GM13977 (cell line): ENCODE data around the gene RAB36.
A peak's percentile ranks its signal among the peaks of the same experiment; 100 is the strongest.

Experiments
- DNase-seq: peaks from one replicate; pipeline ENCODE4 v3.0.0; 2012; ENCODE audit warnings: low spot score
- in situ Hi-C: fragments of 300-500 bp; cut with MboI; formaldehyde crosslinking; loops from one replicate; pipeline ENCODE4 v1.12.0; 2022; ENCODE audit warnings: low sequenced_read_pairs, low pct_unique_long_range_greater_than_20kb, mixed read lengths, inconsistent platforms; ENCODE audit not compliant: unreplicated experiment
- TF ChIP-seq, protein P1 (sequence below): IDR thresholded peaks from 2 replicates; pipeline ENCODE4 v1.5.1; 2012; ENCODE audit warnings: mild to moderate bottlenecking, control low read depth; ENCODE audit not compliant: insufficient read depth; ENCODE audit errors: extremely low read depth, missing control alignments

RAB36 gene

DNA sequence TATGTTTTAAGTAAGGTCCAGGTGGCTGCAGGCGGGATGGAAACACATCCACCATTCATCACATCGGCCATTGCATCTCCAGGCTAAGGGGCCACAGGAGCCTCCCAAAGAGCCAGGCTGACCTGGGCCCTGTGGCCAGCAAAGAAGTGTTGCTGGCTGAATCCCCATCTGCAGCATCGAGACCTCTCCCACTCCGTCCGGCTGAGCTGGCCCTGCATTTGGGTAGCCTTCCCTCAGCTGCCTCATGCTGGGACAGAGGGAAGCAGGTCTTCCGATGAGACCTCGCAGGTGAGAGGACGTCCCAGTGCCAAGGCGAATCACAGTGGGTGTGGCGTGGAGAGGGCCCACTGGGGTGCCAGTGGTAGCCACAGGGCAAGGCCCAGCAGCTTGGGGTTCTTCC, 28.0 kb upstream of the RAB36 start:
- in situ Hi-C loops, result no loop called here
- TF ChIP-seq, protein P1, sequence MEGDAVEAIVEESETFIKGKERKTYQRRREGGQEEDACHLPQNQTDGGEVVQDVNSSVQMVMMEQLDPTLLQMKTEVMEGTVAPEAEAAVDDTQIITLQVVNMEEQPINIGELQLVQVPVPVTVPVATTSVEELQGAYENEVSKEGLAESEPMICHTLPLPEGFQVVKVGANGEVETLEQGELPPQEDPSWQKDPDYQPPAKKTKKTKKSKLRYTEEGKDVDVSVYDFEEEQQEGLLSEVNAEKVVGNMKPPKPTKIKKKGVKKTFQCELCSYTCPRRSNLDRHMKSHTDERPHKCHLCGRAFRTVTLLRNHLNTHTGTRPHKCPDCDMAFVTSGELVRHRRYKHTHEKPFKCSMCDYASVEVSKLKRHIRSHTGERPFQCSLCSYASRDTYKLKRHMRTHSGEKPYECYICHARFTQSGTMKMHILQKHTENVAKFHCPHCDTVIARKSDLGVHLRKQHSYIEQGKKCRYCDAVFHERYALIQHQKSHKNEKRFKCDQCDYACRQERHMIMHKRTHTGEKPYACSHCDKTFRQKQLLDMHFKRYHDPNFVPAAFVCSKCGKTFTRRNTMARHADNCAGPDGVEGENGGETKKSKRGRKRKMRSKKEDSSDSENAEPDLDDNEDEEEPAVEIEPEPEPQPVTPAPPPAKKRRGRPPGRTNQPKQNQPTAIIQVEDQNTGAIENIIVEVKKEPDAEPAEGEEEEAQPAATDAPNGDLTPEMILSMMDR, result no peak

DNA sequence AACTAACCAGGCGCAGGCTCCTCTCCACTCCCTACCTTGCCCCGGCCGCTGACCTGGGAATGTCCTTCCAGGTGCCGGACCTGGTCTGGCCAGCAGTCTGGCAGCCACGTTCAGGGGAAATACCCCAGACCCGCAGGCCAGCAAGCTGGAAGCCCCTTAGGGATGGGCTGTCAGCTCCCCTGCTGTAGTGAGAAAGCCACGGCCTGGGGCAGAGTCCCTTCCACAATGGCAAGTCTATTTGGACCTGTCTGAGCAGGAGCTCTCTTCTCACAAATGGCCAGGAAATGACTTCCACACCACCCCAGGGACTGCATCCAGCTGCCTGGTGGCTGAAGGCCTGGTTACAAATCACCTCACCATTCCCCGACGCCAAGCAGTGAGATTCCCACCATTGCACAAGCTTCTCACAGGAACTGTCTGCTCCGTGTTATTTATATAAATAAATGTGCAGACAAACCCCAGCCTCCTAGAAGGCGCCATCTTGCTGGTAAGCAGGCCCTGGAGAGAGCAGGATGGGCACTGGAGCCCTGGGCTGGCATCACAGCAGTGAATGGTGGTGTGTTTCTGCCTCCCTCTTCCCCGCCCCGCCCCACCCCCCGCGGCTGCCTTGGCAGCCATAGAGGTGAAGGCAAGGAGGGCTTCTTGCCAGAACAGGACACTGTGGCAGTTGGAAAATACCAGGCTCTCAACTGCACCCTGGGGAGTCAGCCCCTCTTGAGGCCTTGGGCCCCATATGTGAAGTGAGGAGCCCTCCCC, 27.2 kb upstream of the RAB36 start:
- in situ Hi-C loops, result no loop called here
- no peak for DNase-seq
- TF ChIP-seq, protein P1, result no peak

More for the DNA sequence above, 28.0 kb upstream of the RAB36 start:
- no peak for DNase-seq

DNA sequence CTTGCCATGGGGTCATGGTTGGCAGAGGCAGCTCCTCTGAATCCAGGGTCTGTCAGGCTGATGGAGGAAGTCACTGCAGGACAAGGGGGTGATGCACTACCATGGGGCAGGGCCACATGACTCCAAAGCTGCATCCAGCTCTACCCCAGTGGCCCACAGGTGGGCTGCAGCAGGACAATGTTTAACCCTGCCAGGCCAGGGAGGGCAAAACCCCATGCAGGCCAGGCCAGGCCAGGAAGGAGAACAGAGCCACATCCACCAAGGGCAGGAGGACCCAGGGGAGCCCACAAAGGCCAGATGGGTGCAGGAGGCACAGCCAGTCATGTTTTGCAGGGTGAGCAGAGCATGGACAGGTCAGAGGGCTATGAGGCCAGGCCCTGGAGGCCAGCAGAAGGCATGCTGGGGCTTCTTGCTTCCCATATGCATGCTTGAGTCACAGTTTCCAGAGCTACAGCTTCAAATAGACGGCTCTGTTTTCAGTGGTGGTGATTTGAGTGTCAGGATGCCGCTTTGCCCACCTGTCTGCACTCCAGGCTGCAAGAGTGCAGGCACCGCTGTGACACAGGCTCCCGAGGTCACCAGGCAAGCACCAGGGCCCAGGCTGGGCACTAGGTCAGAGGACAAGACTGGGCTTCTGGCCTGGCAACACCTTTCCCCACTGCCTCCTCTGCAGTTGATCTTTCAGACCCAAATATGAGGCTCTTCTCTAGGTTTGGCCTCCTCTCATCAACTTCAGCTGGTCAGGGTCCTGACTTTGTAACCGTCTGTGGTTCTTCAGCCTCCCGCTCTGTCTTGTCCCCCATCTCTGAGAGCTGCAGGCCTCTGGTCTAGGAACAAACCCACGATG, 26.4 kb upstream of the RAB36 start:
- no peak for DNase-seq
- in situ Hi-C loops, result no loop called here
- TF ChIP-seq, protein P1, result no peak

DNA sequence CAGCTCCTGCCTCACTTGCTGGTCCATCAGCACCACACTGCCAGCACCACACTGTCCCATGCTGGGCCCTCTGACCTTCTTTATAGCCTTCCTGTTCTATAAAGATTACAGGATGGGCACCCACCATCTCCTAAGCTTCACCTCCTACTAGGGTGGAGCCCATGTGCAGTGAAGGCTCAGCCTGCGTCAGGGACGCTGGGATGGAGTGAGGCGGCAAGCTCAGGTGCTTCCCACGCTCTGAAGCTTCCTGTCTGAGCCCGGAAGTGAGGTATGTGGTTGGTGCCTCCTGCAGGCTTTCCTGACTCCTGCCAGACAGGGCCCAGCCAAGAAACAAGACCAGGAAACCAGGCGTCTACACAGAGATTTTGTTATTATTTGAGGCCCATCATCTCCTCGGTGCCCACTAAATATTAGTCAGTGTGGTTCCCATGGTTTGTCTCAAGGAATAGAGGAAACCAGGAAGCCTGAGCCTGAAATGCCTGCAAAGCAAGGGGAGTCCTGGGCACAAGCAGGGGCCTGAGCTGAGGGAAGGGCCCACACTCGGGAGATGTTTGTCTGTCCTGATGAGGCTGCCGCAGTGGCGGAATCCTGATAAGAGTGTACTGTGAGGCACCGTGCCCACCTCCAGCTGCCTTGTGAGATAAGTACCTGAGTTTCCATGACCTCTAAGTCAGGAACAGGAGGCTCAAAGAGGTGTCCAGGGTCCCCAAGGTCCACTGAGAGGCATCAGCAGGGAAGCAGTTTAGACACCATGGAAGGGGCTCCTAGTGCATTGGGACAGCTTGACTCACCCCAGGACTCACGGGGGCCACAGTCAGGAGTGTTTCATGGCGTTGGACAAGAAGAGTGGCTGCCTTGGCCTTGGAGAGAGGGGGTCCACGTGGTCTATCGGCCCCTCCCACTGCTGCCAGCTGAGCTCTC, 25.5 kb upstream of the RAB36 start:
- DNase-seq, result peak; percentile 42
- TF ChIP-seq, protein P1, result no peak
- in situ Hi-C loops, result loop anchor here (5.0 to 10.0 kb wide), 2 partner anchors 152 to 715 kb away; no protein-coding TSS in a partner anchor

DNA sequence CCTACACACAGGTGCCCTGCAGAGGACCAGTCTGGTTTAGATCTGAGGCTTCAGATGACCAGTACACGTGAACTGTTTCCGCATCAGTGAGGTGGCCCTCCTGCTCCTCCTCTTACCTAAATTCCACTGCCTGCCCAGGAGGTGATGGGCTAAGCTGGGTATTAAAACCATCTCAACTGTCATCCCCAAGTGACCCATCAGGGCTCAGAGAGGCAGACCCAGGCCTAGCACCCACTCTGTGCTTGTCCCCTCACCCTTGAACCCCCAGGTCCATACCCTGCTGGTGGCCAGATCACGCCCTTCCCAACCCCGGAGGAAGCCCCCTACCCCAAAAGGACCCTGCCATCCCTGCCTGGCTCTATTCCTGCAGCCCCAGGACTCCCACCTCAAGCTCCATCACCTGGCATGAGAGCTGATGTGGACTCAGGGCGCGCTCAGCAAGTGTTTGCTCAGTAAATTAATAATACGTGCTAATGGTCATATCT, 24.8 kb upstream of the RAB36 start:
- DNase-seq, result no peak
- in situ Hi-C loops, result loop anchor here (5.0 to 10.0 kb wide), 2 partner anchors 153 to 716 kb away; no protein-coding TSS in a partner anchor
- TF ChIP-seq, protein P1, result no peak

DNA sequence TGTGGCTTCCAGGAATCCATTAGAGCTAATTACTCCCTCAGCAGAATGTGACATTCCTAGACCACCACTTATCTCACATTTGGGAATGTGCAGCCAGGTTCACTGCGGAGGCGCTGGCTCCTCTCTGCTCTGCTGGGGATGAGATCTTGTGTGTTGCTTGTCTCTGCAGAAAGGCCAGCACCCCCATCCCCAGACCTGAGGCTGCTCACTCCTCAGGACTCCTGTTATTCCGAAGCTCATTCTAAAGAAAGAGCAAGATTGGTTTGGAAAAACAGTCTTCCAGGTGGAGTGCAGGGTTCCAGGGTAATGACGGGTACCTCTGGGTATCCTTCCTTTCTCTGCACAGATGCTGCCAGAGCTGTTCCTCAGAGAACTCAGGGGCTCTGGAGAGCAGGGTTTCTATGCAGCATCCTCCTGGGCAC, 24.3 kb upstream of the RAB36 start:
- DNase-seq, result no peak
- TF ChIP-seq, protein P1, result no peak
- in situ Hi-C loops, result loop anchor here (5.0 to 10.0 kb wide), 2 partner anchors 154 to 716 kb away; no protein-coding TSS in a partner anchor
